Endothelial cell of umbilical vein (primary cell): ENCODE data around the gene SLMAP. TPM values are rescaled to one million over a fixed set of nuclear protein-coding genes. Genes with fewer than 3 reads are reported as not detected.

Experiments
- BruUV-seq: library from RNA; stranded (reverse); fragments of 400-500 nt; replicated peaks from 2 replicates; lab custom pipeline; 2021; lab: Mats Ljungman, UMichigan
- CTCF ChIA-PET: fragments of 300-600, 350-600 bp; sonication (Branson Sonifier 250); formaldehyde crosslinking; loops from one replicate; lab custom pipeline; 2021; ENCODE audit warnings: antibody characterized with exemption, inconsistent platforms; lab: Charles Lee
- POLR2A ChIA-PET: fragments of 300-600, 350-600 bp; sonication (Branson Sonifier 250); formaldehyde crosslinking; loops from one replicate; lab custom pipeline; 2021; ENCODE audit warnings: antibody characterized with exemption, inconsistent platforms; lab: Charles Lee
- DNase-seq: peaks from one replicate; pipeline ENCODE4 v3.0.0-alpha.2; 2011; ENCODE audit warnings: low read depth, low spot score
- FAIRE-seq: peaks from 2 replicates; lab custom pipeline; 2011; peaks lifted over from hg19 to GRCh38; lab: Jason Lieb, UNC
- H2AFZ ChIP-seq: 2 replicates; pipeline ENCODE4 v1.6.0; 2012; ENCODE audit warnings: low read depth, low read length, control low read depth, inconsistent platforms
- H3K27ac ChIP-seq: 2 replicates; pipeline ENCODE4 v1.5.1; 2011; ENCODE audit warnings: low read depth, mild to moderate bottlenecking, control low read depth, low read length, moderate library complexity; ENCODE audit not compliant: insufficient read depth
- H3K27me3 ChIP-seq, 2 experiments: 2 replicates each; pipeline versions ENCODE4 v1.6.0 to v1.6.1; 2011; ENCODE audit warnings: low read length in 2 of 2, mixed read lengths in 1 of 2; ENCODE audit not compliant: control insufficient read depth in 2 of 2, insufficient read depth in 2 of 2
- H3K36me3 ChIP-seq, 2 experiments: 2 replicates in 1 of 2; 3 replicates in 1 of 2; pipeline ENCODE4 v1.5.1; 2011; ENCODE audit warnings: low read length in 2 of 2, mild to moderate bottlenecking in 1 of 2, moderate library complexity in 1 of 2; ENCODE audit not compliant: control insufficient read depth in 2 of 2, insufficient read depth in 2 of 2; ENCODE audit errors: extremely low read depth in 1 of 2
- H3K4me1 ChIP-seq: 3 replicates; pipeline ENCODE4 v1.5.1; 2011; ENCODE audit warnings: mild to moderate bottlenecking, low read length; ENCODE audit not compliant: control insufficient read depth, insufficient read depth; ENCODE audit errors: extremely low read depth
- H3K4me2 ChIP-seq: 2 replicates; pipeline ENCODE4 v1.6.1; 2011; ENCODE audit warnings: low read length, control low read depth, mixed read lengths; ENCODE audit not compliant: insufficient read depth
- H3K4me3 ChIP-seq, 3 experiments: fragments of 200-600 bp in 1 of 3; sonication (generic), shearing (Covaris generic) in 1 of 3; replicated peaks in 1 of 3; 2 replicates each; pipeline ENCODE4 v1.5.1; 2011 to 2016; ENCODE audit warnings: control low read depth in 3 of 3, low read length in 3 of 3, mild to moderate bottlenecking in 2 of 3, inconsistent platforms in 1 of 3, low read depth in 1 of 3, moderate library complexity in 1 of 3; ENCODE audit not compliant: insufficient read depth in 1 of 3
- H3K79me2 ChIP-seq: 2 replicates; pipeline ENCODE4 v1.6.0; 2012; ENCODE audit warnings: low read length, inconsistent platforms; ENCODE audit not compliant: control insufficient read depth, insufficient read depth
- H3K9ac ChIP-seq: replicated peaks from 2 replicates; pipeline ENCODE3; 2011; ENCODE audit warnings: low read length, control low read depth; ENCODE audit not compliant: insufficient read depth; ENCODE audit errors: extremely low read depth
- H3K9me1 ChIP-seq: replicated peaks from 3 replicates; pipeline ENCODE4 v1.6.0; 2011; ENCODE audit warnings: mild to moderate bottlenecking, low read length; ENCODE audit not compliant: control insufficient read depth, insufficient read depth; ENCODE audit errors: extremely low read depth
- H3K9me3 ChIP-seq: replicated peaks from 2 replicates; pipeline ENCODE4 v1.5.1; 2012; ENCODE audit warnings: low read length, inconsistent platforms; ENCODE audit not compliant: control insufficient read depth, insufficient read depth
- H4K20me1 ChIP-seq: replicated peaks from 2 replicates; pipeline ENCODE3; 2011; ENCODE audit warnings: mild to moderate bottlenecking, low read length; ENCODE audit not compliant: control insufficient read depth, insufficient read depth; ENCODE audit errors: extremely low read depth
- CTCF ChIP-seq, 2 donors: IDR thresholded peaks; 1 replicate in 1 of 2; 2 replicates in 1 of 2; pipeline ENCODE4 v1.5.1; 2011; ENCODE audit warnings: low read length in 2 of 2, mild to moderate bottlenecking in 2 of 2, moderate library complexity in 2 of 2, control low read depth in 1 of 2, inconsistent platforms in 1 of 2, low read depth in 1 of 2; ENCODE audit not compliant: insufficient read depth in 1 of 2; ENCODE audit errors: extremely low read depth in 1 of 2
- EZH2 ChIP-seq: IDR thresholded peaks from 2 replicates; pipeline ENCODE4 v1.6.1; 2012; ENCODE audit warnings: borderline replicate concordance, low read depth, mild to moderate bottlenecking, moderate library complexity, low read length, inconsistent platforms; ENCODE audit not compliant: severe bottlenecking
- FOS ChIP-seq: IDR thresholded peaks from 2 replicates; pipeline ENCODE4 v1.6.1; 2011; ENCODE audit warnings: mild to moderate bottlenecking, low read length, moderate library complexity, borderline replicate concordance; ENCODE audit not compliant: insufficient read depth
- GATA2 ChIP-seq: IDR thresholded peaks from 2 replicates; pipeline ENCODE4 v1.7.0; 2011; ENCODE audit warnings: low read depth, mild to moderate bottlenecking, moderate library complexity, mixed read lengths, low read length; ENCODE audit not compliant: insufficient read length, insufficient read depth
- JUN ChIP-seq: IDR thresholded peaks from 2 replicates; pipeline ENCODE4 v1.6.1; 2011; ENCODE audit warnings: borderline replicate concordance, low read depth; ENCODE audit not compliant: insufficient read length, insufficient read depth
- MYC ChIP-seq: IDR thresholded peaks from one replicate; pipeline ENCODE4 v1.6.1; 2011; ENCODE audit warnings: mild to moderate bottlenecking, low read depth, low read length
- POLR2A ChIP-seq: IDR thresholded peaks from 2 replicates; pipeline ENCODE4 v1.6.1; 2012; ENCODE audit warnings: low read depth, mild to moderate bottlenecking, control low read depth, low read length
- POLR2AphosphoS5 ChIP-seq: IDR thresholded peaks from 2 replicates; pipeline ENCODE4 v1.6.1; 2012; ENCODE audit warnings: low read depth, mild to moderate bottlenecking, control low read depth, low read length, moderate library complexity; ENCODE audit not compliant: insufficient read depth
- dilution Hi-C: fragments of 300-500 bp; cut with MboI; formaldehyde crosslinking; loops from one replicate; pipeline ENCODE4 v1.15.0; 2019; ENCODE audit warnings: low sequenced_read_pairs; ENCODE audit not compliant: extremely low pct_ligation_motif_present
- intact Hi-C: fragments of 100-400 bp; cut with micrococcal nuclease; formaldehyde crosslinking; loops from one replicate; pipeline ENCODE4 v1.10.0; 2022
- polyA plus RNA-seq, 4 experiments: library from polyadenylated mRNA; depleted of rRNA in 3 of 4; stranded (reverse) in 3 of 4; unstranded in 1 of 4; fragments of >200 nt; gene quantifications; 2 replicates each; pipeline versions ENCODE4 v1.2.1 to v1.2.3, GENCODE V29; 2011 to 2012; ENCODE audit warnings: missing spikeins in 1 of 4
- total RNA-seq: library from RNA; stranded (reverse); gene quantifications from 2 replicates; pipeline ENCODE4 v1.2.3, GENCODE V29; 2021
- TF ChIP-seq, protein P1 (sequence below): IDR thresholded peaks from 2 replicates; pipeline ENCODE4 v1.6.1; 2011; ENCODE audit not compliant: insufficient read depth, insufficient read length

SLMAP gene
- total and polyA plus RNA-seq, 2 donors (not counting 3 experiments of a cell fraction or from before 2014, with no cell fraction given) = 9.8 to 54.7 TPM

DNA sequence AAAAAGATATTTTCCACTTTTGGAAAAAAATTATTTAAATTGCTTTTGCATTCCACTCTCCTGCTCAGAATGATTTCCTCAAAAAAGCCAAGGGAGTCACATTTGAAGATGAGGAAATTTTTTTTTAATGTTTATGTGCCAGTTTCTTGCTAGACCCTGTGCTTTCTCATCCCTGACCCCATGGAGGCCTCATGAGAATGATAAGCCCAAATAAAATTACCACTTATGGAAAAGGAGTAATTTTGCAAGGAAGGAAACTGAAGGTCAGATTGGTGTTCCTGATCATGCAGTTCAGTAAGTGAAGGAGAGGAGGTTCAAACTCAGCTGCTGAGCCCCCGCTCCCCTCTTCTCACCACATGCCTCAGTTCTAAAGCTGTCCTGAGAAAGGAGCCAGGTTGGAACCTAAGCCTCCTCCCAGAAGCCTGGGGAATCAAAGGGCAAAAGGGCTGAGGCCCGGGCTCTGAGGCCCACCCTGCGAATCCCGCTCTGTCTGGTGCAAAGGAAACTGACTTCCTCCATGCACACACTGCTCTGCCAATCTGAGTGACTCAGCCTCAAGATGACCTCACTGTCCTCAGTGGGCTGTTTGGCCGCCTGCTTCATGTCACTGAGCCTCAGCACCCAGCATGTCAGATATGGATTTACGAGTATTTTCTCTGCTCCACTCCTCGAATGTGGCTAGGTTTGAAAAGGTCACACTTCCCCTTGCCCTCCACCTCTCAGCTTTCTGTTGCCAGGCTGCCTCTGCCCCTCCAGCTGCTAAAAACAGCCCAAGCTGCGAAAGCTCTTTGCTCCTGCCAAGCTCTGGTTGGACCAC lies 195.2 kb downstream of the SLMAP start:
- peak overlapping the region; percentile 98 for H3K27ac ChIP-seq
- peak overlapping the region; percentile 33 for H3K4me2 ChIP-seq
- DNase-seq (peak; percentile 95), FAIRE-seq (peak; percentile 99)
- no peaks in the 10 kb centered on the region for H3K79me2 ChIP-seq
- no peaks in the 10 kb centered on the region for H3K9me3 ChIP-seq
- ChIA-PET POLR2A (interaction anchor here (0.6 to 1.7 kb wide), 4 partner anchors 19 to 813 kb away, joined by 3 to 8 read pairs (median 6); no protein-coding TSS in a partner anchor), CTCF (interaction anchor here (1.0 to 2.7 kb wide), 10 partner anchors 9 to 166 kb away, joined by 3 to 11 read pairs (median 4); partner anchors contain the start of gene FLNB)
- TF ChIP-seq CTCF (IDR thresholded peaks at IDR 0.05; ENCODE audit: extremely low read depth in 1 of 2, insufficient read depth in 1 of 2, low read depth in 1 of 2, low read length in 2 of 2) (no peak), EZH2 (no peak), MYC (peak; percentile 25), GATA2 (peak; percentile 90), POLR2AphosphoS5 (peak; percentile 94), FOS (peak; percentile 95), POLR2A (no peak), JUN (peak; percentile 95)
- TF ChIP-seq, protein P1, sequence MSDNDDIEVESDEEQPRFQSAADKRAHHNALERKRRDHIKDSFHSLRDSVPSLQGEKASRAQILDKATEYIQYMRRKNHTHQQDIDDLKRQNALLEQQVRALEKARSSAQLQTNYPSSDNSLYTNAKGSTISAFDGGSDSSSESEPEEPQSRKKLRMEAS = peak; percentile 11
- peak overlapping the region; percentile 83 for H3K9ac ChIP-seq
- peak overlapping the region; percentile 5 for H2AFZ ChIP-seq
- intact Hi-C loops (loop anchor here (1.0 to 5.0 kb wide), 7 partner anchors 19 to 226 kb away; partner anchors contain the start of gene FLNB), dilution Hi-C loops (no loop called here)
- no peaks in the 10 kb centered on the region for H4K20me1 ChIP-seq
- H3K4me1 ChIP-seq = peaks cover 43% of the 10 kb centered on the region
- H3K36me3 ChIP-seq = no peaks in the 10 kb centered on the region
- no peaks in the 10 kb centered on the region for H3K27me3 ChIP-seq
- H3K9me1 ChIP-seq = no peaks in the 10 kb centered on the region
- peak overlapping the region in 1 of 3 experiments; percentile 6 for H3K4me3 ChIP-seq
- no TSS peak for BruUV-seq
